Activated CD8-positive, alpha-beta memory T cell treated with anti-CD3 and anti-CD28 coated beads for 48 hours (primary cell): ENCODE measurements around the gene BAMBI.
"Not testable (repeated sequence)": the region's sequence is repeated elsewhere in the genome, so short reads cannot be mapped to it uniquely, and the experiment has no call there.

ENCODE experiments used
- DNase-seq, 3 experiments: peaks; one replicate each; pipeline ENCODE4 v3.0.0-alpha.2; 2020; ENCODE audit warnings: low read depth in 2 of 3, low spot score in 2 of 3

Gene BAMBI, protein sequence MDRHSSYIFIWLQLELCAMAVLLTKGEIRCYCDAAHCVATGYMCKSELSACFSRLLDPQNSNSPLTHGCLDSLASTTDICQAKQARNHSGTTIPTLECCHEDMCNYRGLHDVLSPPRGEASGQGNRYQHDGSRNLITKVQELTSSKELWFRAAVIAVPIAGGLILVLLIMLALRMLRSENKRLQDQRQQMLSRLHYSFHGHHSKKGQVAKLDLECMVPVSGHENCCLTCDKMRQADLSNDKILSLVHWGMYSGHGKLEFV

DNA sequence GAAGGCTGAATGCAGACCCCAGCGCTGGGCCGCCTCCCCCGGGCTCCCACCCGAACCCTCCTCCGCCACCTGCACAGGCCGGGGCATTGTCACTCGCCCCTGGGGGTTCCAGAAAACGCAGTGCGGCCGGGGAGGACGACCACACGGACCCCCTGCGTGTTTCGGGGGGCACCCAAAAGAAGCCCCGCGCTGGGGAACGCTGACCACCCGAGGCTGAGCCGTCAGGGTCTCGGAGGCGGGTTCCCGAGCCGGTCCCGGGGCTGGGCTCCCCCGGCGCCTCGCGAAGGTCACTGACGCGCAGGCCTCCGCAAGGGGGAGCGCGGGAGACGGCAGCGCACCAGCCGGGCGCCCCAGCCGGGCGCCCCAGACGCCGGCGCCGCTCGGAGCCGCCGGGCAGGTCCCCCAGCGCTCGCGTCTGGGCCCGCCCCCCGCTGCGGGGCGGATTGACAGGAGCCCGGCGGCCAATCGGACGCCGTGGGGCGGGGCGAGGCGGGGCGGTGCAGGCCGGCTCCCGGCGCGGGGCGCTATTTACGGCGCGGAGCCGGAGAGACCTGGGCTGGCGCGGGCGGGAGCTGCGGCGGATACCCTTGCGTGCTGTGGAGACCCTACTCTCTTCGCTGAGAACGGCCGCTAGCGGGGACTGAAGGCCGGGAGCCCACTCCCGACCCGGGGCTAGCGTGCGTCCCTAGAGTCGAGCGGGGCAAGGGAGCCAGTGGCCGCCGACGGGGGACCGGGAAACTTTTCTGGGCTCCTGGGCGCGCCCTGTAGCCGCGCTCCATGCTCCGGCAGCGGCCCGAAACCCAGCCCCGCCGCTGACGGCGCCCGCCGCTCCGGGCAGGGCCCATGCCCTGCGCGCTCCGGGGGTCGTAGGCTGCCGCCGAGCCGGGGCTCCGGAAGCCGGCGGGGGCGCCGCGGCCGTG, at the start of gene BAMBI:
TSS of gene BAMBI (plus strand) at position 554 of the 920 bp plus-strand sequence. CDS start 377 bp downstream, outside the sequence.
- peak; percentile 65 to 83 (median 68) for DNase-seq

DNA sequence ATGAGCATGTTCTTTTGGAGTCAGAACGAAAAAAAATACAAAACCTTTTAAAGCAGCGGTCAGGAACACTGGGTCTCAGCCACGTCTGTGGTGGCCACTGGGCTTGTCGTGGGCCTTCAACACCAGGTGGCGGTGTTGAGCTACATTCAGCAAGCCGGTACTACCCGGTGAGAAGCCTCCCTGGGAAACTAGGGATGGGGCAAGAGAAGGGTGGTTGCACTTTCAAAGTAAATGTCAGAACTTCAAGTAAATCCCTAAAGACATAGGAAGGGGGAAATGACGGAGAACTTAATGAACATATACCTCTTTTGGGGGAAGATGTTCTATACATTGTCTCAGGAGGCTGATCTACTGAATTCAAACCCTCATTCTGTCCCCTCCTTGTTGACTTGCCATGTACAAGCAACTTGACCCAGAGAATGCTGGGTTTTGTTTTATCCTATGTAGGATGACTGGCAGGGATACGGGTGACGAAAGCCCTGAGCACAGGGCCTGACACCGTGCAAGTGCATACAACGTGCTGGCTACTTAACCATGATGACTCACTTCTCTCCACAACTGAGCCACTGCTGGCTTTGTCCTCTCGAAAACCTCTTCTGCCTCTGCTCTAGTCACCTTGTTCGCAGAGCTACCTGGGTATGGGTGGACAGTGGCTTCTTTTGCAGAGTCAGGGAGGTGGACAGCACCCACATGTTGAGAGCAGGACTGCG, 49.0 kb upstream of the BAMBI start:
- DNase-seq, result peak; percentile 10 to 48 (median 27)

DNA sequence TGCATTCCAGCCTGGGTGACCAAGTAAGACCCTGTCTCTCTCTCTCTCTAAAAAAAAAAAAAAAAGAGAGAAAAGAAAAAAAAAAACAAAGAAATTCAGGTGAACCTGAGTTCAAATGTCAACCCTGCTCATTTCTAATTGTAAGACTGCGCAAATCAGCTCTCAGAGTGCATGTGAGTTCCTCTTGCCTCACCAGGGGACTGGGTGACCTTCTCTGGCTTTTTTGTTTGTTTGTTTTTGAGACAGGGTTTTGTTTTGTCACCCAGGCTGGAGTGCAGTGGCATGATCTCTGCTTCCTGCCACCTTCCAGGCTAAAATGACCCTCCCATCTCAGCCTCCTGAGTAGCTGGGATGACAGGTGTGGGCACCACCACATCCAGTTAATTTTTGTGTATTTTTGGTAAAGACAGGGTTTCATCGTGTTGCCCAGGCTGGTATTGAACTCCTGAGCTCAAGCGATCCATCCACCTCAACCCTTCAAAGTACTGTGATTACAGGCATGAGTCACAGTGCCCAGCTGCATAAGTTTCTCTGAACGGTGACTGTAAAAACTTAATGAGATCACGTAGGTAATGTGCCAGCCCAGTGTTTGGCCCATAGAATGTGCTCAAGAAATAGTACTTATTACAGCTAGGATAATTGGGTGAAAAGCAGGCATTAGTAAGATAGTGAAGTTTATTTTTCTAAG, 45.3 kb upstream of the BAMBI start:
- DNase-seq, result no peak

DNA sequence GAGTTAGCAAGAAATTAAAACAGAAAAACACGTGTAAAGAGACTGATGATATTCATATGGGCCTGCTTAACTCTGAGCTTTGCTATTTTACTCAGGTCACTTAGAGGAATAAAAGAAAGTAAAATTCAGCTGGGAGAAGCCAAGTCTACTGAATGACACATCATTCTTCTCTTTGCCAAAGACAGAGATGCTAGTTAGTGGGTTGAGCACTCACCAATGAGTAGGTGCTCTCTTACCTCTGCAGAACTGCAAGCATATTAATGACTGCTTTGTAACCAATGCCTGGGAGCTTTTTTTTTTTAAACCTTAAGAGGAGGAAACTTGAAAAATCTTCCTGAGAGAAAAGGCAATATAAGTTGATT, 44.8 kb upstream of the BAMBI start:
- DNase-seq, result no peak

DNA sequence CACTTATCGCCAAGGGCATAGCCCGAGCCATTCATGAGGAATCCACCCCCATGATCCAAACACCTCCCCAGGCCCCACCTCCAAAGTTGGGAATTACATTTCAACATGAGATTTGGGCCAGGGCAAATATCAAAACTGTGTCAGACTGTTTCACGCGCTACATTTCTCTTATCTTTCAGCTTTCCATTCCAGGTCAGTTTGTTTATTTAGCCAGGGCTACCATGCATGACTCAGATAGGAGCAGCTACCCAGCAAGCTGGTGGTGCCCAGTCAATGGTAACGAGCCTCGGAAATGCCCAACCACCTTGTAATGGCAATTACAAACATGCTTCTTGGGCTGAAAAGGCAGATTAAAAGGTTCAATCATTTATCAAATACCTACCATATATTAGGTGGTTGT, 43.6 kb upstream of the BAMBI start:
- DNase-seq, result no peak

DNA sequence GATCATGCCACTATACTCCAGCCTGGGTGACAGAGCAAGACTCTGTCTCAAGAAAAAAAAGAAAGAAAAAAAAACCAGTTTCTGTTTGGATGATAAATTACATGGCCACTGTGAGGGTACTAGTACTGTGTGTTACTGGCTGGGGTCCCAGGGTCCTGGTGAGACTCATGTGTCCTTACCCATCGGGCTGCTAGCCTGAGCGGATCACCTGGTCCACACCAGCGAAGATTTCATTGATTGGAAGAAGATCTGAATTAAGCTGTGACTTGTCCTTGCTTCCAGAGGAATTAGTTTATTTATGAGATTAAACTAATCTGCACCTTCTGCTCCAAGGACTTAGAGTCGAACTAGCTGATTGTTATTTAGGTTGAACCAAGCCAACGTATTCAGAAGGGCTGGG, 40.0 kb upstream of the BAMBI start:
- DNase-seq, result no peak

DNA sequence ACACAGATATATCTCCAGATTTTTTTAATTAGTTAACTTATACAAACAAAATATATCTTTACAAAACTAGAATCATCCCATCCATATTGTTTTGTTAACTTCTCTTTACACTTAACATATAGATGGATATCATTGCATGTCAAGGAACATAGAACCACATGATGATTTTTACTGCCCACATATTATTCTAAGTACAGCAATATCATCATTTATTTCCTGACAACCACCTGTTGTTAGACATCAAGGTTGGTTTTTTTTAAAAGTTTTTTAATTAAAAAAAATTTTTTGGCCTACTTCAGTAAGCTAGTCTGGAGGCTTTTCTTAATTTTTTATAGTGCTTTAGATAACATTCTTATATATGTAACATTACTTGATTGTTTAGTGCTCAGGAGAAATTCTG, 38.9 kb upstream of the BAMBI start:
- no peak for DNase-seq

DNA sequence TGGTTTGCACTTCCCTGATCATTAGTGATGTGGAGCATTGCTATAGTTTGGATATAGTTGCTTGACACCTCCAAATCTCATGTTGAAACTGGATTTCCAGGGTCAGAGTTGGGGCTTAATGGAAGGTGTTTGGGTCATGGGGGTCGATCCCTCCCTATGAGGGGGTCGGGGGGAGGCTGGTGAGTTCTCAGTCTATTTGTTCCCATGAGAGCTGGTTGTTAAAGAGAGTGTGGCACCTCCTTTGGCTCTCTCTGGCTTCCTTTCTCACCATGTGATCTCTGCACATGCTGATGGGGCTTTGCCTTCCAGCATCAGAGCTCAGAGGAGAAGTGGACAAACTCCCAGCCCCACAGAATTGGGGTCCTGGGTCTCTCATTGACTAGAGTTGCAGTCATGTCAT, 36.8 kb upstream of the BAMBI start:
- no peak for DNase-seq

DNA sequence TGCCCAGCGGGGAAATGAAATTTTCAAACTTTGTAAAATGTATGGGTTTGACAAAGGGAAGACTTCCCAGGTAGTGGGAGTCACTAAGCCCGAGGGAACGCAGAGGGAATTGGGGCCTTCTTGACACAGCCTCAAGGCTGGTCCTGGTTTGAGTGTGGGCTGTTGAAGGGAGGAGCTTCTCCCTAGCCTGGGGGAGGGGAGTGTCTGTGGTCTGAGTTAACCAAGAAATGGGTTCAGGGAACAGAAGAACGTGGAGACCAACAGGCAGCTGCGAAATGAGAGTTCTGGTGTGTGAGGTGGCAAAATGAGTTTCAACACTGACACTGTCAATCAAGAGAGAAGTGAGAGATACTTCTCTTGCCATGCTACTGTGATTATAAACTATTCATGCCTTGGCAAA, 32.7 kb upstream of the BAMBI start:
- no peak for DNase-seq

DNA sequence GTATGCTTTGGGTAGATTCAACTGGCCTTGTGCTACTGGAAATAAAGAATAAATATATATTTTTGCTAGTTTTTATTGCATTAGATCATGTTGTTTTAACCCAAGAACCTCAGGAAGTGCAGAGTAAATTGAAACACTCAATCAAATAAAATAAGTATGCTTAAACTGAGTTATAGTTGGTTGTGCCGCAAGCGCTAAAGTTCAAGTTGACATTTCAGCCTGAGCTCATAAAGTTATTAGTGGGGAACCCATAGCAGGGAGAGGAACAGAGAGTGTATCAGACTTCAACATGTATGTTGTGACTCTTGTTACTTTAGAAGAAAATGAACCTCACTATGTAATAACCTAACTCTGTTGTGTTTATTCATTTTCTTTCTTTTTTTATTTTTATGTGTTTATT, 25.2 kb upstream of the BAMBI start:
- no peak for DNase-seq

DNA sequence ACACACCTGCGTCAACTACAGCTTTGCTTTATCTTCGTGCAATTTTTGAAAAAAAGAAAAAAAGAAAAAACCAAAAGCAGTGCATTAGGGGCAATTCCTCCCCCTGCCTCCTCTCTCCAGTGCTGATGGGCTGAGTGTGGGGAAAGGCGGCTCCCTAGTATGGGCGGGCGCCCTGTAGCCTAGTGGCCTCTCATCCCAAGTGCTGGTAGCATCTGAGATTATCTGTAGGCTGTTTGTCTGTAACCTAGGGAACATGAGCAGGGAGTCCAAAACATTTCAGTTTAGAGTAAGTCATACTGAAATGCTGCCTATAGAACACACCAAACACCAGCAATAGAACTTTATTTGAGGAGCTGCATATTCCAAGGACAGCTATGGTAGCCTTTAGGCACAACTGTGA, 24.6 kb upstream of the BAMBI start:
- DNase-seq, result no peak

DNA sequence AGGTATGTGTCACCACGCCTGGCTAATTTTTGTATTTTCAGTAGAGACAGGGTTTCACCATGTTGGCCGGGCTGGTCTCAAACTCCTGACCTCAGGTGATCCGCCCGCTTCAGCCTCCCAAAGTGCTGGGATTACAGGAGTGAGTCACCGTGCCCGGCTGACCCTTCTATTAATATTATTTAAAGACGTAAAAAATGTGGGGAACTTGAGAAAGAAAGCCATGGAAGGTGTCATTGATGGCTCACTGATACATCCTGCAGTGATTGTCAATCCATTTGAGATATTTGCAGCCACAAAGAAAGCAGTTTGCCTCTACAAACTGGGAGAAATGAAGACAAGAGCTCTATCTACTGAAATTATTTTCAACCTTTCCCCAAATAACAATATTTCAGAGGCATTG, 18.5 kb upstream of the BAMBI start:
- not testable (repeated sequence) for DNase-seq

DNA sequence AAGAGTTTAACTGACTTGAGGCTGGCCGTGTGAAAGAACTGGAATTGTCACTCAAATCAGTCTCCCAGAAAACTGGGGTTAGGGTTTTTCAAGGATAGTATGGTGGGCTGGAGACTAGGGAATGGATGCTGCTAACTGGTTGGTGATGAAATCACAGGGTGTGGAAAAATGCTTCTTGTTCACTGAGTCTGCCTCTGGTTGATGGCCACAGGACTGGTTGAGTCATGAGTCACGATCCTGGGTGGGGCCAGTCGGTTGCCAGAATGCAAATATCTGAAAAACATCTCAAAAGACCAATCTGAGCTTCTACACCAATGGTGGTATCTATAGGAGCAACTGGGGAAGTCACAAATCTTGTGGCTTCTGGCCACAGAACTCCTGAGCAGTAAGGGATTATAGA, 16.3 kb upstream of the BAMBI start:
- DNase-seq, result no peak

DNA sequence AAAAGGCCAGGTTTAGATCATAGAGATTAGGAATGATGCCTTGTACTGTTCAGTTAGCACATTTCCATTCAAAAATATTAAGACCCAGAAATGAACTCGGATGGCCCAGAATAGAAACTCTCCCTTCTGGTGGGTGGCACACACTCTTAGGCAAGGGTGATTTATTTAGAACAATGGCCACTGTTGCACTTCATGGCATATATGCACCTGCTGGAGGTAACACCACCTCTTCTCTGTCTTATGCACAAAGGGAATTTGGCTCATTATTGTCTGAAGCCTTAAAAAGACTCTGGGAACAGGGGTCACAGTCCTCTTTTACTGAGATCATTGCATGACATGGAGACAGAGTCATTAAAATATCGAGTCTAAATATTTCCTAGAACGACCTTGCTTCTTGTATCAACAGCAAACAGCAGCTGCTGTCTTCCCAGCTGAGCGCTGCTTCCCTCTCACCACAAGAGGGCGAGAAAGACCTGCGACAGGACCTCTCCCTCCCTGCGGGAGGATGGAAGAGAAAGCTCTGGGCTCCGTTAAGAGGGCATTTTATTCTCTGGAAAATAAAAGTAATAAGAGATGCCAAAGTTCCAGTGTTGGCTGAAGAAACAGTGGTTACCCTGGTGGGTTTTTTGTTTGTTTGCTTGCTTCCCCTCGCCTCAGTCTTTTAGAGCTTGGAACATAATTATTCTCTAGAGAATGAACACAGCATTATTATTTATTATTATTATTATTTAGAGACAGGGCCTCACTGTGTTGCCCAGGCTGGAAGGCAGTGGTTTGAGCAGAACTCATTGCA, 13.5 kb upstream of the BAMBI start:
- peak in 1 of 3 experiments; percentile 6 for DNase-seq

DNA sequence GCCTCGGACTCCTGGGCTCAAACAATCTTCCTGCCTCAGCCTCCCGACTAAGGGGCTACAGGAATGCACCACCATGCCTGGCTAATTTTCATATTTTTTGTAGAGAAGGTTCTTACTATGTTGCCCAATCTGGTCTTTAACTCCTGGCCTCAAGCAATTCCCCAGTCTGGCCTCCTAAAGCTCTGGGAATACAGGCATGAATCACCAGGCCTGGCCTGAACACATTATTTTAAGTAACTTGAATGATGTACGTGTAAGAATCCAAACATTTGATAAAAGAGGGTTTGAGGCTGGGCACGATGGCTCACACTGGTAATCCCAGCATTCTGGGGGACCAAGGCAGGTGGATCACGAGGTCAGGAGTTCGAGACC, 13.0 kb upstream of the BAMBI start:
- no peak for DNase-seq

DNA sequence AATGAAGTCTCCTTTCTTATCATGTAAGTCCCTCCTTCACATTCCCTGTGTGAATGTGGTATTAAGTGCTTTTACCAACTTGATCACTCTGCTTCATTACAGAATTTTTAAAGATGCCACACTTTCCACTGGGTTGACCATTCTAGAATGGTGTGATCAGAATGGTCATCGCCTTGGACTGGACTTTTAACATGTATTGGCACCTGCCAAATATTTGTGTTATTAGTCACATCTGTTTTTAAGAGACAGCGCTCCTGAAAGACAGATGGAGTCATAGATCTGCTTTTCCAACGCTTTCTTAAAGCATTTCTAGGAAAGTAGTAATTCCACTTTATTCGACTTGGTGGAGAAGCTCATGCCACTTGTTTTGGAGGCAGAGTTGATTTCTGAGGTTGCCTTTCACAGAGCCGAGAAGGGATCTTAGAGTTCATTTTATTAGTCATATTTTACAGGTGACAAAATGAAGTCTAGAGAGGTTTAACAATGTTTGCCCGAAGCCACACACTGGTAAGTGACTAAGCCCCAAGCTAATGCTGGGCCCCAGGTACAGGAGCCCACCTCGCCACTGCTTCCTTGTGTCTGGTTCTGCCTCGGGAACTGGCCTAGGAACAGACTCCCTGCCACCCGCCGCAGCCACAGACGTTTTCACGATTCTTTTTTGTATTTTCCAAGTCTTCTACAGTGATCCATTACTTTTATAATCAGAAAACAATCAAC, 10.4 kb upstream of the BAMBI start:
- DNase-seq, result no peak

DNA sequence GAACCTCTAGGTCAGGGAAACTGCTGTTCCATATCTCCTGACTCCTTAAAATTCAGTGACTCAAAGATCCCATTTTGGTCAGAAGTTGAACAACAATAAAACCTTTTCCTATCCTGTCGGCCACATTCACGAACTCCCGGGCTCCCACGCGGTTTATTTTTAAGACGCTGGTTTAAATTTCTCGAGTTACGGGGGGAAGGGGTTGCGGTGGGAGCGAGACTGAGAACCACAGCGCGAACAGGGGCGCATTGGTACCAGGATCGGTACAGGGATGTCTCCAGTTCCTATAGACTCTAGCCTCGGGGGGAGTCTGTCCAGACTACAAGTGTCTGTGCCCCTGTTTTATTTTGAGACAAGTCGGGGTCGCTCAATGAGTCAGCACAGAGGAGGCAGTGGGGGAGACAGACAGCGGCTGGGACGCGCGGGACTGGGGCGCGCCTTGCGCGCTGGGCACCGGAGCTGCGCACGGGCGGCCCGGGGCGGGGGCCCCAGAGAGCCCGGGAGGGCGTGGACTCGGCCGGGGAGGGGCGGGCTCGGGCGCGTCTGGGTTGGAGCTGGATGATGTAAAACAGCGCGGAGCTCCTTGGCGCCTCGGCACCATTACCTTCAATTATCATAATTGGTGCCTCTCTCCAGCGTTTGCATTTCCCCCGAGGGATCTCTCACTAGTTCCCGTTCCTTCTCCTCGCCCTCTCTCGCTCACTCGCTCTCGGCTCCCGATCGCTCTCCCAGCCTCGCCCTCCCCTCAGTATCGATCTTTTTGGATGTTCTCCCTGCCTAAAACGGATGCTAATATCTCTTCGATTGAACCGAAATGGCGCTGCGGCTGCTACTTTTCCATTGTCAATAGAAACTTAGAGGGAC, 8.7 kb upstream of the BAMBI start:
- peak in 2 of 3 experiments; percentile 24 to 37 for DNase-seq

DNA sequence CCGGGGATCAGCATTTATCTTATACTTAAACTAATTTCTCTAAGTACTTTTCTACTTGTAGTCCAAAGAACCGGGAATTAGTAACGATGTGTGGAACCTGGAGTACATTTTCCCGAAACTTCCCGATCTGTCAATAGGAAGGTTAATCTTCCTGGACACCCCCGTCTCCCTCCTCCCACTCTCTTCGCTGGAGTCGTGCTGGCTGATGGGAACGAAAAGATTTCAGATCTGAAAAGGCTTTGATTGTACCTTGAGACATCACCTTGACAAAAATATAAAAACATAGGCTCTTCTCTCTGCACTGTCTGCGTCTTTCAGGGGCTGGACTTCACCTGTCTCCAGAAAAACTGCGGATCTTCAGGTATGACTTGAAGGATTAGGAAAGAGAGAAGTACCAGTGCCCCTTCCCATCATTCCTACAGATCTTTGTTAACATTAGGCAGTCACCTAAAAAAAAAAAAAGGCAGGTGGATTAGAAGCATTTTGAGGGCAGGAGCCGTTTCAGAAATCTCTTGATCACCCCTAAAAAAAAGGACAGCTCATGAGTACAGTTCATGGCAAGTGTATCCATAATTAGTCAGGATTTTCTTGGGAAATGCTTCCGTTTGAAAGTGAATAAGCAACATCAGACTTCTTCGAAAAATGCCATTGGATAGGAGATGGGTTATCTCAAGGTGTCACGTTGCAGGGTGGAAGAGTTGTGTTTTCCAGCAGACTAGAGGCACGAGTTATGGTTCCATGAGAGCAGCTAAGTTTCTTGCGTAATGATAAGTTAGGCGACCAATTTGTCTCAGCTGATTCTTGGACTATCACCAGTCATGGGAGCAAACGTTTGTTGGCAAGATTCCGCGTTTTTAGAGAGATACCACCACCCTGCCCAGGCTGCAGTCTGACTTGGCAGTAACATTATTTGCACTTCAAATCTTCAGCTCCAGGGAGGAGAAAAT, 7.8 kb upstream of the BAMBI start:
- DNase-seq, result no peak
